Activated CD4-positive, alpha-beta T cell treated with anti-CD3 and anti-CD28 coated beads, Interleukin-10, Interleukin-2, amounts not matched to agents 100 ng/mL and 50 ng/mL, durations not matched to agents 16 hours and 8 hours (primary cell): ENCODE data around the gene RRAS2.

Experiments used
- DNase-seq: peaks from one replicate; pipeline ENCODE4 v3.0.0-alpha.2; 2020

Gene RRAS2

DNA sequence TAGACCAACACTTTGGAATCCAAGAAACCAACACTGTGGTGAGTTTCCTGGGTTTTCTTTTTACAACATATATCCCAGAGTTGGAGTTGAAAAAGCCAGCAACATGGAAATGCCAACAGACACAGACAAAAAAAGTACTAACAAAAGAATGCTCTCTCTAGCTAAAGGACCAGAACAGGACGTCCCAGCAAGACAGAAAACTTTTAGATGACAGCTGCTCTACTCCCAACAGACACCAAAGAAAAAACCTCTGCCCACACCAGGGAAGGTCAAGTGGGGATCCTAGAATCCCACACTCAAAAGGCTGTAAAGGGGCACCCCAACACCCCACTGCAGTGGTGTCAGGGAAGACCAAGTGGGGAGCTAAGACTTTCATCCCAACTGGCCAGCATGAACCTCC, 23.3 kb downstream of the RRAS2 start:
- DNase-seq, result no peak

DNA sequence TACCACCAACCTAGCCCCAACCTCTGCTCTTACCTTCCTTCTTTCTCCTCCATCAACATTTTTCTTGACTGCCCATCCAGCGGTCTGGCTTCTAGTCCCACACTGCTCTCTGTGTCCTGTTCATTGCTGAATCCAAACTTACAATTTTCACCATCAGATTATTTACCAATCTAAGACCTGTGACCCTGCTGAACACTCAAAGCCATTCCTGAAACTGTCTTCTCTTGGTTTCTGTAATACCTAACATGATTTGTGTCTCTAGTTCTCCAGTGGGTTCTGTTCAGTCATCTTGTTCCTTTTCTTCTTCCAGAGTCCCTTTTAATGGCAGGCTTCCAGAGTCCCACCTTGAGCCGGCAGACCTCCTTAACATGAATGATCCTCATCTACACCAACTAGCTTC, 24.1 kb downstream of the RRAS2 start:
- DNase-seq, result no peak

DNA sequence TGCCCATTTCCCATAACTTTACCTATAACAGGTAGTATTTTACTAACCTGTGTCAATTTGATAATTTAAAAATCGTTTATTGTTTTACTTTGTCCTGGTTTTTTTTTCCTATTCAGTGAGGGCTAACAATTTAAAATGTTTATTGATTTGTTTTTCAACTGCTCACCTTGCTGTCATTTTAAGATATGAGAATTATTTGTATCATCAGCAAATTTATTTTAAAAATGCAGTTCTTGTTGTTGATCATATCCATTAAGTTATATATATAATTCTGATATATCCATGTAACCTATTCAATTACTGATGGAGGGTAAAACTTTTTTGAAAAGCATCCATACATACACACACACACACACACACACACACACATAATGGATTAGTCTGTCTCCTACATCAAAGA, 24.8 kb downstream of the RRAS2 start:
- no peak for DNase-seq

DNA sequence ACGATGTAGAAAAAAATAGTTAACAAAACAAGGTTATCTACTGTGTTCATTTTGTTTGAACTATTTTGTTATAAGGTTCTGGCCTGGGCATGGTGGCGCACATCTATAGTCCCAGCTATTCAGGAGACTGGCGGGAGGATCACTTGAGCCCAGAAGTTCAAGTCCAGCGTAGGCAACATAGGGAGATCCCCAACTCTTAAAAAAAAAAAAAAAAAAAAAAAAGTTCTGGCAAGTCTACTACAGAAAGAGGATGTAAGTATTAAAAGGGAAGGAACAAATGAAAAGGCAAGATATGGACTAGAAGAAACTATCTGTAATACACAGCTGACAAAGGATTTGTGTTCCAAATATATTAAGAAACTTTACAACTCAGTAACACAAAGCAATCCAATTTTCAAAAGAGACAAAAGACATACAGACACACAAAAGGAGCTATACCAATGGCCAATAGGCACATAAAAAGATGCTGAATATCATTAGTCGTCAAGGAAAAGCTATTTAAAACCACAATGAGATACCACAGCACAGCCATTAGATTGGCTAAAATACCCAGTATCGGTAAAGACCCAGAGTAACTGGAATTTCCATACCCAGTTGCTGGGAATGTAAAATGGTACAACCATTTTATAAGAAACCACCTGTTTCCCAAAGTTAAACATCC, 27.4 kb downstream of the RRAS2 start:
- no peak for DNase-seq

DNA sequence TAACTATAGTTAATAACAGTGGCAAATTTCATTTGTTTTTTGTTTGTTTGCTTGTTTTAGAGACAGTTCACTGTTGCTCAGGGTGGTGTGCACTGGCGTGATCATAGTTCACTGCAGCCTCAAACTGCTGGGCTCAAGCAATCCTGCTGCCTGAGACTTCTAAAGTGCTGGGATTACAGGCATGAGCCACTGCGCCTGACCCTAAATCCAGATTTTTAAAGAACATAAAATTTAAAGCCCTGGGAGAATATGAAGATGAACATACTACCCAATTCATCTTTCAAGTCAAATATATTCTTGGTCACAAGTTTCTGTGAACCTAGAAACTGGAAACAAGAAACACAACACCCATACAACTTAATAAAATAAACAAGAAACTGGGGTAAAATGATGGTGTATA, 28.1 kb downstream of the RRAS2 start:
- DNase-seq, result no peak

DNA sequence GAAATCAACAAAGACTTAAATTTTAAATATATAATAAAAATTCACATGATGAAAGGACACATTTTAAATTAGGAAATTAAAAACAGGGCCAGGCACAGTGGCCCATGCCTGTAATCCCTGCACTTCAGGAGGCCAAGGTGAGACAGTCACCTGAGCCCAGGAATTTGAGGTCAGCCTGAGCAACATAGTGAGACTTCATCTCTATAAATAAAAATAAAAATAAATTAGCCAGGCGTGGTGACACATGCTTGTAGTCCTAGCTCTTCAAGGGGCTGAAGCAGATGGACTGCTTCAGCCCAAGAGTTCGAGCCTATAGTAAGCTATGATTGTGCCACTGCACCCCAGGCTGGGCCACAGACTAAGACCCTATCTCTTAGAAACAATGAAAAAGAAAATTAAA, 29.3 kb downstream of the RRAS2 start:
- no peak for DNase-seq

DNA sequence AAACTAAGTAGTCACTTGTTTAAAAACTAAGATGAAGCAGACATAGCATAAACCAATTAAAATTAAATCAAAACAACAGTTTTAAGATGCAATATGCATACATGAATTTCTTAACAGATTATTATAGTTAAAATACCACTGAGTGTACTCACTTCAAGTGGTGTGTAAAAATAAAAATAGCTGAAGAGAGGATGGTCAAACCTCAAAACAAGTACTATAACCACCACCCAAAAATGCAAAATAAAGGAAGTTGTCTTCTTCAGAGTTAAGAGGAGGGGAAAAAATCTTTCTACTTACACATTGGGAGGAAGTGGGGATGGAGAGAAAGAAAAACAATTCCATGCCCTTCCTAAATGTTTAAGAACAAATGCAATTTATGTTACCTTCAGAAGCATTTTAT, 31.9 kb downstream of the RRAS2 start:
- DNase-seq, result no peak

DNA sequence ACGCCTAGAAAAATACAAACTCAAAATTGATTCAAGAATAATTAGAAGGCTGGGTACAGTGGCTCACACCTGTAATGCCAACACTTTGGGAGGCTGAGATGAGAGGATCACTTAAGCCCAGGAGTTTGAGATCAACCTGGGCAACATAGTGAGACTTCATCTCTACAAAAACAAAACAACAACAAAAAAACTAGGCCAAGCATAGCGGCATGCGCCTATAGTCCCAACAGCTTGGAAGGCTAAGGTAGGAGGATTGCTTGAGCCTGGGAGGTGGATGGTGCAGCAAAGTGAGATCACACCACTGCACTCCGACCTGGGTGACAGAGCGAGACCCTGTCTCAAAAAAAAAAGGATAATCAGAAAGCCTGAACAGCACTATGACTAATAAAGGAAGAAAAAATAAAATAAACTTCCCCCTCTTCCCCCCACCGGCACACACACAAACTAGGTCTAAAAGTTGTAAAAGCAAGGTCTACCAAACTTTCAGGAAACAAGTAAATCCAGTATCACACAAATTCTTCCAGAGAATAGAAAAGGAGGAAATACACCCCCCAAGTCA, 35.8 kb downstream of the RRAS2 start:
- no peak for DNase-seq

DNA sequence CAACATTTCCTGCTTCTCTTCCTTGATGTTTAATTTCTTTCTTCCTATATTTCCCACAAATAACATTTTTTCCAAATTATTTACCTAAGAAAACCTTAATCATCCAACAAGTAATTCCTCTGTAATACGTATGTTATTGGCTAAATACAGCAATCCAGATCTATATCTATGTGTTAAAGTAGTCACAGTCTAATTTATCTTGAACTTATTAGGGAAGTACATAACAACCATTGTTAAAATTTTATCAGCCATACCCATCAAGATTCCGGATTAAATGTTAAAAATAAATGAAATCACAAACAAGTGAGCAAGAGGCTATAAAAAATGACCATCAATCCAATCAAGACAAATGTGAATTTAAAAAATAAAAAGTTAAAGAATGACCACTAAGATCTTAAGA, 36.5 kb downstream of the RRAS2 start:
- DNase-seq, result no peak

DNA sequence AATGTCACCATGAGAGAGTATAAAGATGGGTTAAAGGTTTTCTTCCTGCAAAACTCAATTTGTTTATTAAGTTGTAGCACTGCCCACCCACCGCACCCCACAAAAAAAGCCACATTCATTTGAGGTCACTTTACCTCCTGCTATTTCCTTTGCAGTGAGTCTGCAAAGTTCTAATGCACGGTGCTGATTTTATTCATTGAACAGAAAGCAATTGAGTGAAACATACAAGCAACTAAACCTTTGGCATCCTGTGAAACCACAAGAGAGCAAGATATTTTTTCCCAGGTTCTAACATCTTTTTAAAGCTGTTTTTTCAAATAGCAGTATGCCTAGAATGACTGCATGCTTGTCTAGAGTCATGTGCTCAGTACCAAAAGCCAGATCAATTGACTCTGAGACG, 39.0 kb downstream of the RRAS2 start:
- peak; percentile 76 for DNase-seq

DNA sequence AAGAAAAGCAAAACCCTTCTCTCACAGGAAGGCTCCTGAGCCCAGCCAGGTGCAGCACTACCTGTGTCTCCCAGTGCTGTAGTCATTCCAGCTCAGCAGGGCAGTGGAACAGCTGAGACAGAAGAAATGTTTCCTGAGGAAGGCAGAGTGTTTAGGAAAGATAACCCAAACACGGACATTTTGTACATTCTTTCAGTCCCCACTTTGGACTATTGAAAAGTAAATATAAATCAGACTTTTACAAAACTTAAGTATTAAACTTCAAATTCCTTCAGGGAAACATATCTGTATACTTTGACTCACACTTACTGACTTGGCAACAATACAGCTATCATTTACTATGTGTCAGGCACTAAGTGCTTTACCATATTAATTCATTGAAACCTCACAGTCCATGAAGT, 40.4 kb downstream of the RRAS2 start:
- DNase-seq, result no peak

DNA sequence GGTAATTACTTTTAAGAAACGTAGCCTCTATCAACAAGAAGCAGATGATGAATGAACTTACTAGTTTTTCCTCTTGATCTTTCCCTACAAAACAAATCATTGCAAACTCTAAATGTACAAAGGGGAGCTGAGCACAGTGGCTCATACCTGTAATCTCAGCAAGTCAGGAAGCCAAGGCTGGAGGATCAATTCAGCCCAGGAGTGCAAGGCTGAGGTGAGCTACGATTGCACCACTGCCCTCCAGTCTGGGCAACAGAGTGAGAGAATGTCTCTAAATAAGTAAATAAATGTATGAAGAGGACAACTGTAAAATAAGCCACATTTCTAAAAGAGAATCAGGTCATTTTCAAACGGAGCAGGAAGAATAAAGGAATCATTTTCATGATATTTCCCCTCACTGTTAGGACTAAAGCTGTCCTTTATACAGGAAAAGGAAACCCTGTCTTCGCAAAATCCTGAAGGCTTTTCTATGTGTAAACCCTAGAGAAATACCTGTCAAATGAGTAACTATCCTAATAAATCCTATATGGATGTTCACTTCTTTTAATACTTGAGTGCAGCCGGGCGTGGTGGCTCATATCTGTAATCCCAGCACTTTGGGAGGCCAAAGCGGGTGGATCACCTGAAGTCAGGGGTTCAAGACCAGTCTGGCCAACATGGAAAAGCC, 41.2 kb downstream of the RRAS2 start:
- no peak for DNase-seq

DNA sequence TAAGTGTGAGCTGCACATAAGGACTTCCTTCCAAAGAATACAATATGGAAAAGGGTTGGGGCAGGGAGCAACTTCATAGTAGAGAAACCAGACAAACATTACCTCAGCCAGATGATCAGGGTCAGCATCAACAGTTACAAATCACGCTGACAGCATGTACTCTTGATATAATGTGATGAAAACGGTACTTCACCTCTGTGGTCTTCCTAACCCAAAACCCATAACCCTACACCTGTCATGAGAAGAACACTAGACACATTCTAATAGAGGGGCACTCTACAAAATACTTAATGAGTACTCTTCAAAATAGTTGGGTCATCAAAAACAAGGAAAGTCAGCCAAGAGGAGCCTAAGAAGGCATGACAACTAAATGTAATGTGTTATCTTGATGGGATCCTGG, 43.9 kb downstream of the RRAS2 start:
- DNase-seq, result no peak

DNA sequence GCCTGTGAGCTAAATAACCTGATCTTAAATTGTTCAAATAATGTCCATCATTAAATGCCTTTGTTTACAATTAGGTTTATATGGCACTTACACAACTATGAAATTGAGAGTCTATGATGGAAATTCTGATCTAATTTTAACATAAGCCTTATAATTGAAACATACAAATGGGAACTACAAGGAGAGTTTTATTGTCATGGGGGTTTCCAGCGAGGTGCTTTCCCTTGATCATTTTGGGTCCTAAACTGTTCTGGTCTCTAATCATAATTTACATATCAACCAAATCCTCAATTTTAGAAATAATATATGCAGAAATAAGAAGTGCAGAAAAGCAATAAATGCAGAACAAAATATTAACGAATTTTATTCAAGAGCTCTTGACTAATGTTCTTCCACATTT, 44.9 kb downstream of the RRAS2 start:
- DNase-seq, result no peak

DNA sequence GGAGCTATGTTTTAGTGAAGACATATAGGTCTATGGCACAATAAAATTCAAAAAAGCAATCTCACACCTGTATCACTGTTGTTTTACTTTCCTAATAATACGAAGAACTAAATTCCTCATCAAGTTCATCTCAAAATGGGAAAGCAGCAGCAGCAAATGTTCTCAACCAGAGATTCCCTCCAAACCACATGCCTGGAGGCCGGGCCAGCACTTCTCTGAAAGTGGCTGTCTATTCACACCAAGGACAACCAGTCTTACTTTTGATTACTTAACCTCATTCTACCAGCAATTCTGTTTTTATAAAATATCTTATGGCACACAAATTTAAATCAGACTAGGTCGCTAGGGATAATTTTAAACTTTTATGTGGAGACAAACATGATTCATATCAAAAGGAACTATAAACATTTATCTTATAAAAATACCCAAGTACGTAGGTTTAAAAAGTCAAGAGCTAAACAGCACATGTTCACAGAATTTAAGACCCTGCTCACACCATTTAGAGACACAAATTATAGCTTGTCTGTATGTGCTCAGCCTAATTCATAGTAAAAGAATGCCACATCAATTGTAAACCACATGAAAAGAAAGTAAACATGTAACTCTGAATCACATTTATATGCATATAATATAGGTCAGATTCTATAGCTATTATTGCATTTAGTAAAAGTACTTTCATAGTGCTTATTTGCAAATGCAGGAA, 46.1 kb downstream of the RRAS2 start:
- DNase-seq, result no peak

DNA sequence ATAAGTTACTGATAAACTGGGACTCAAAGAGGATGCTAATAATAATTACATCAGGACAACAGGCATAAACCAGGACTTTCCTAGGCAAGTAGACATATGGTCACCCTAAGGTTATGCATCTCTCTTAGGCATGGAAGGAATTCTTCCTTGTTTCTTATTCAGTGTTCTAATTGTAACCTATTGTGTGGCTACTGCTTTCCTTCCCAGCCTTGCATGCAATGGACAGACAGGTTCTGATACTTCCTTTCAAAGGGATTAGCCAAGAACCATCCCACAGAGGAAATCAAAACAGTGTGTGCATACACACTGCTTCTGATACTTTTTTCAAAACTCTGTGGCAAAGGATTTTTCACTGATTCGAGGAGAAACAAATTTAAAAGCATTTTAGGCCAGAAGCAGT, 48.3 kb downstream of the RRAS2 start:
- no peak for DNase-seq

DNA sequence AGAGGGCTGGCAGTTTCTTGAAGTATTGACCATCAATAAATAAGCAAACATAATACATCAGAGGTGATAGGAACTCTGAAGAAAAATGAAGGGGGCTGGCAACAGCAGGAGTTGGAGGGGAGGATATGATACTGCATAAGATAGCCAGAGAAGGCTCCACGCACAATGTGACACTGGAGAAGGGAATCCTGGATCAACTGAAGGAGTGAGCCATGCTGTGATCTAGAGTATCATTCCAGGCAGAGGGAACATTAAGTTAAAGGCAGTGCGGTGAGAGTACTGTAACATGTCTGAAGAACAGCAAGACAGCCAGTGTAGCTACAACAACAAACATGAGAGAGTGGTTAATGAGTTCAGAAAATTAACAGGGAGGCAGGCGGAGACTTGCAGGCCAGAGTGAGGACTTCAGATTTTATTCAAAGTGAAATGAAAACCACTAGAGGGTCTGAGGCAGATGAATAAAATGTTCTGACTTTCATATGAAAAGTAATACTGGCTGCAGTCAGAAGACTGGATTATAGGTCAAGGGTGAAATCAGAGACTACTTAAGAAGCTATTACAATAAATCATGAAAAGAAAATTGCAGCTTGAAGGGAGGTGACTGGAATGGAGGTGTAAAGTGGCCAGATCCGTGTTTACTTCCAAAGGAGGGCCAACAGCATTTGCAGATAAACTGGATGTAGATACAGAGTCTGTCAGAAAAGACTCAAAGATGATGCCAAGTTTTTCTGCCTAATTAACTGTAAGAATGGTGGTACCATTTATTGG, 49.4 kb downstream of the RRAS2 start:
- no peak for DNase-seq

DNA sequence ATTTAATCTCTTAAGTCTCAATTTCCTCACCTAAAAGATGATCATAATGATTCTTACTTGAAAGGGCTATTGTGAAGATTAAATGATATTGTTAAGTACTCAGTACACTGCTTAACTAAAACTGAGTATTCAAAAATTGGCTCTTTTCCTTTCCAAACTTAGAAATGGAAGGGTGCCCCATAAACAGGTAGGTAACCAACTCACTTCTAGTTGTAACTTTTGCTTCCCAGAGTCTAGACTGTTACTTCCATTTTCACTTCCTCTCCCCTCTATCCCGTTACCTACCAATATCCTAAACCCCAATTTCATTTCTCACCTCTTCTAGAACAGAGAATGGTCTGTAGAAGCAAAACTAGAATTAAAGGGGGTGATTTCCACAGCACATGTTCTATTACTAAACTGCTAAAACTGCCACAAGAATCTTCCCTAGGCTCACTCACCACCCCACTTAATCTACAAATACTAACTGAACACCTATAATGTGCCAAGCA, 50.0 kb downstream of the RRAS2 start:
- DNase-seq, result no peak

DNA sequence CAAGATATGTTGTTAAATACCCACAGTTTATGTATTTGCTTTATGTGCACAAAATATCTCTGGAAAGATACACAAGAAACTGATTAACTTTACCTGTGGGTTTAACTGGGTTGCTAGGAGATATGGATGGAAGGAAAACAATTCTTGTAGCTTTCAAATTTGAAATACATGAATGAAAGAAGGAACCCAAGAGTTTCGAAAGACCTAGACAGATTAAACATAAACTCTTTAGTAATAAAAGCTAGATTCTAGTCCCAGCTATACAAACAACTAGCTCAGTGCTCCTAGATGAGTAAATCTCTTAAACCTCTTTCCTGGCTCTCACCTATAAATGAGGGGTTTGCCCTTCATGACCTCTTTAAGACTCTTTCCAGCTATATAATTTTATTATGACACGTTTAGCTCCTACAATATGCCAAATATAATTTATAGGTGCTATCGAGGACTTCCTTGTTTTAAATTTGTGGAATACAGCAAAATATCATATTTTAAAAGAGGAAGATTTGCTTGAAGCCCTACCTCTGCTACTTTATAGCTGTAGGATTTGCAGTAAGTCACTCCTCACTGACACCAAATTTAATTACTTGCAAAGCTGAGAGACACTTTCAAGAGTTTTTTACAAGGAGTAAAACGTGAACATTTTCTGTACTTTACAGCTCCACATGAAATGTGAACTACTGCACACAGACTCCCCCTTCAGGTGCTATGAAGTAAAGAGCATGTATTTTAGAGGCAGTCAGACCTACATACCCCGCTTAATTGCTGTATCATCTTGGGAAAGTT, 50.7 kb downstream of the RRAS2 start:
- DNase-seq, result peak; percentile 48

DNA sequence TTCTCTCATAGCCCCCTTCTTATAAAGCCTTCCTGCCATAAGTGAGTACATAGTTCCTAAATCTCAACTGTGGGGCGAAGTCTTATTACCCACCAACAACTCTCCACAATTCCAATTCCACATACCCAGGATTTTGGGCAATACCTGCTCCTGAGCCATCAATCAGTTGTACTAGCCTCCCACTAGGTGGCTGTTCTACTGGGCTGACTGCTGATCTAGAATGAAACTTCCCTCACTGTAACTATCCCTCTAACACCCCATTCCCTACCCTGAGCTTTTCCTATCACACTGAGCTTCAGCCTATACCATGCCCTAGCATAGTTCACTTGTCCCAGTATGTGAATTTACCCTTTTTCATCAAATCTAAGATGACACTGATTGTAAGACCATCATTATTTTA, 52.5 kb downstream of the RRAS2 start:
- no peak for DNase-seq

DNA sequence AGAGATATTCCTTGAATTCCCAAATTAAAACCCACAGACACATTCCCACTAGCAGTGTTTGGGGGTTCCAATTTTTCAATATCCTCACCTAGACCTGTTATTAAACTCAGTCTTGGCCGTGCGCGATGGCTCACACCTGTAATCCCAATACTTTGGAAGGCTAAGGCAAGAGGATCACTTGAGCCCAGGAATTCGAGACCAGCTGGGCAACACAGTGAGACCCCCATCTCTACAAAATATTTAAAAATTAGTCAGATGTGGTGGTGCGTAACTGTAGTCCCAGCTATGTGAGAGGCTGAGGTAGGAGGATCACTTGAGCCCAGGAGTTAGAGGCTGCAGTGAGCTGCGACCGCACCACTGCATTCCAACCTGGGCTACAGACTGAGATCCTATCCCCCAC, 53.3 kb downstream of the RRAS2 start:
- no peak for DNase-seq

DNA sequence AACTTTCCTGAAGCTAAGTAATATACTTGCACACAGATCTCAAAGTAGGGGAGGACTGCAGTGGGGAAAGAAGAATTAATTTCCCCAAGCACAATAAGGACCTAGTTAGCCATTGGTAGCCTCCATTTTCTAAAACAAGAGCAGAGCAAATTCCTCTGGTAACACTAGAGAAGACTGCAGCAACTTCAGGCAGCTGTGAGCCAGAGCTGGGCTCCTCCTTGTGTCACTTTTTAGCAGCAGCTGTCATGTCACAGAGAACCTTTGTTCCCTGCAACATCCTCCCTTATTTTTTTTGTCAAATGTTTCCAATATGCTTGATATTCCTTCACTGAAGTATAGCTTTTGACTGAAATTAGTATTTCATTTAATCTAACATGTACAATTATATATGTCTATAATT, 54.4 kb downstream of the RRAS2 start:
- no peak for DNase-seq
